GM21723 (cell line): ENCODE results near the gene ACY1.
"Not testable (repeated sequence)": the region's sequence is repeated elsewhere in the genome, so short reads cannot be mapped to it uniquely, and the experiment has no call there.

Experiments
- ATAC-seq: cut with Tn5 transposase; IDR thresholded peaks from one replicate; pipeline ENCODE4 v1.9.1; 2021; ENCODE audit warnings: mild to moderate bottlenecking, moderate library complexity; ENCODE audit not compliant: unreplicated experiment

ACY1 gene

GRCh38 chr3:51980253-51980652 lies 3.1 kb upstream of the ACY1 start:
- no peak for ATAC-seq

DNA sequence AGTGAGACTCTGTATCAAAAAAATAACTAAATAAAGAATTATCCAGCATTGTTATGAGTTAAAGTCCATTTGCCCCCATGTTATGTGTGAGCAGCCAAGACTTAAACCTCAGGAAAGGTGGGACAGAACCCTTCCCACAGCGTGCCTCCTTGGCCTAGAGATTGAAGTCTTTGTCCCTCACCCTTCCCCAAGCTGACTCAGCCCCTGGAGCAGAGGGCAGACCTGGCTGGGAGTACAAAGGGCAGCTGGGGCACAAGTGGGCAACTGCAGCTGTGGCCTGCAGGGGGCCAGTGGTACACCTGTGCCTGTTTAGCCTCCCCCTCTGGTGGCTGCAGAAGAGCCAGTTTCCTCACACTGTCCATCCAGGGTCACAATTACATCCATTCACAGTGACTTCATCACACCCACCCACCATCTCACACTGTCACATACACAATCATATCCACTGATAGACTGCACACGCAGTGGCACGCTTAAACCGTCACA lies 940 bp upstream of the ACY1 start:
- peak; percentile 47 for ATAC-seq

DNA sequence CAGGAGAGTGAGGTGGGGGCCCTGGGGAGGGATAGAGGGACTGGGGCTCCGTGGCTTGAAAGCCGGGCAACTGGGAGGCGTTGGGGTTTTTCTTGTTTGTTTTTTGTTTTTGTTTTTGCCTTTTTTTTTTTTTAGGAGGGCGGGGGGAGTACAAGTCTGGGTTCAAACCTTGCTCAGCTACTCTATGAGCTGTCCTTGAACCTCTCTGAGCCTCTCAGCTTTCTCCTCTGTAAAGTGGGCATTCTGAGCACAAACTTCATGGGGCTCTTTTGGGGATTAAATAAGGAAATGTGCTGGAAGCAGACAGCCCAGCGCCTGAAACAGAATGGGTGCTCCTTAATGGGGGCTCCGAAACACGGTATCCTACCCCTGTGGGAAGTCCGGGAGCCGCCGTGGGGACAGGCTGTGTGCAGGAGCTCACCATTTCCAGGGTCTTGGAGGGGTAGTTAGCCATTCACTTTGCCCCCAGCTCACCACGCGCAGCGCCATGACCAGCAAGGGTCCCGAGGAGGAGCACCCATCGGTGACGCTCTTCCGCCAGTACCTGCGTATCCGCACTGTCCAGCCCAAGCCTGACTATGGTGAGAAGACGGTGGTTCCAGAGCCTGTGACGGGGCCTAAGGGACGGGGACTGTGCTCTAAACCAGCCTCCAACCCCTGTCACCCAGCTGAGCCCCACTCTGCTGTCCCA lies 388 bp downstream of the ACY1 start:
- ATAC-seq: no peak

DNA sequence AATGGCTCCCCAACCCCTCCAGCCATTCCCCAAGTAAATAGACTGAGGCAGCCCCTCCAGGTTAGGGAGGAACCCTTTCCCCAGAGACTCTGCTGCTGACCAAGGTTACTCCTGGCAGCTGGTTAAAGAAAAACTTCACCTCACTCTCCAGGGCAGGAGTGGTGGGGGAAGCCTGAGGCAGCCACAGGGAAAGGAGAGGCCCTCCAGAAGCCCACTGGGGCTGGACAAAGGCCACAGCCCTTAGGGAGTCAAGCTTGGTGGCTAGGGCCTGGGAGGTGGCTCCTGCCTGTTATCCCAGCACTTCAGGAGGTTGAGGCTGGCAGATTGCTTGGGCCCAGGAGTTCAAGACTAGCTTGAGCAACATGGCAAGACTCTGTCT lies 923 bp downstream of the ACY1 start:
- ATAC-seq: no peak

DNA sequence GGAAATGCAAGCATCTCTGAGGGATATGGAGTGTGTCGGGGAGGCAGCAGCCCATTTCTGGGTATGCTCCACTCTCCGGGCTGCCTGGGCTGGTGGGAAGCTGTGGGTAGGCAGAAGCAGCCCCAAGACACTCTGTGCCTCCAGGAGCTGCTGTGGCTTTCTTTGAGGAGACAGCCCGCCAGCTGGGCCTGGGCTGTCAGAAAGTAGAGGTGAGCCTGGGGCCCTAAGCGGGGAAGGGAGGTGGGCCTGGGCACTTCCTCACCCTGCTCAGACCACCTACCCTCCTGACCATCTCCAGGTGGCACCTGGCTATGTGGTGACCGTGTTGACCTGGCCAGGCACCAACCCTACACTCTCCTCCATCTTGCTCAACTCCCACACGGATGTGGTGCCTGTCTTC lies 1.7 kb downstream of the ACY1 start:
- no peak for ATAC-seq

- no peak for ATAC-seq
These were observed 2.9 kb downstream of the ACY1 start for GRCh38 chr3:51986010-51986947.

DNA sequence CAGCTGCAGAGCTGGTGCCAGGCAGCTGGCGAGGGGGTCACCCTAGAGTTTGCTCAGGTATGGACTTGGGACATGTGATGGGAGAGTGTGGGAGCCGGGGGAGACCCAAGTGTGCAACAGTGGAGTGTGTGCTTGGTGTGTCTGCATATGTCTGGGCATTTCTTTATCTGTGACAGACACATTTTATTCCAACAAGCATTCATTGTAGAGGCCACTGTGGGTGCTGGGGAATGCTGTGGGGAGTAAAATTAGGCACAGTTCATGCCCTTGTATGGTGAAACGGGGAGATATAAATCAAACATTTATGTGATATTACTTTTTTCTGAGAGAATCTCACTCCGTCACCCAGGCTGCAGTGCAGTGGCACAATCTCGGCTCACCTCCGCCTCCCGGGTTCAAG lies 4.2 kb downstream of the ACY1 start:
- no peak for ATAC-seq

GRCh38 chr3:51988286-51989146 lies 5.2 kb downstream of the ACY1 start:
- ATAC-seq: no peak

GRCh38 chr3:51990501-51990971 lies 7.2 kb downstream of the ACY1 start:
- ATAC-seq: not testable (repeated sequence)

DNA sequence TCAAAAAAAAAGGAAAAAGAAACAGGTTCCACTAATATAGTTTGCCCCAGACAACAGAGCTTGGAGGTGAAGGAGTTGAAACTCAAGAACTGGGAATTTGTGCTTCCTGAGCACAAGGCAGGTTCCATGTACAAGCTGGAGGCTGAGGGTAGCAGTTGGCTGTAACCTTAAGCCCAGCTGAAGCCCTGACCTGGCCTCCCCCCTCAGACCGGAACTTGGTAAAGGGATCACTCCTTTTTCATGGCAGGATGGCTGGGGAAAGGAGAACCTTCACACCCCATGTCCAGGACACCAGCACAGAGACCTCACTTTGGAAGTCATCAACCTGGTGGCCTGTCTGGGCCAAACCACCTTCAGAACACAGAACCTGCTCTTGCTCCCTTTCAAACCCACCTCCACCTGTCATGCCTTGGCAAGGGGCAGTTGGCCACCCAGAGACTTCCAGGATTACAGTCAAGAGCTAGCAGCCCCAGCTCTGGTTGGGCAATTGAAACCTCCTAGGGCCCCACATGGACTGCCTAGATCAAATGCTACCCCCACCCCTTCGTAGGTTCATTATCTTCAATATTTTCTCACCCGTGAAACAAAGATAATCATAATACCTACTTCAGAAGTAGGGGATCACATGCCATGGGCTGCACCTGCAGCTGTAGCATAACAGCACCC lies 8.8 kb downstream of the ACY1 start:
- ATAC-seq: no peak

DNA sequence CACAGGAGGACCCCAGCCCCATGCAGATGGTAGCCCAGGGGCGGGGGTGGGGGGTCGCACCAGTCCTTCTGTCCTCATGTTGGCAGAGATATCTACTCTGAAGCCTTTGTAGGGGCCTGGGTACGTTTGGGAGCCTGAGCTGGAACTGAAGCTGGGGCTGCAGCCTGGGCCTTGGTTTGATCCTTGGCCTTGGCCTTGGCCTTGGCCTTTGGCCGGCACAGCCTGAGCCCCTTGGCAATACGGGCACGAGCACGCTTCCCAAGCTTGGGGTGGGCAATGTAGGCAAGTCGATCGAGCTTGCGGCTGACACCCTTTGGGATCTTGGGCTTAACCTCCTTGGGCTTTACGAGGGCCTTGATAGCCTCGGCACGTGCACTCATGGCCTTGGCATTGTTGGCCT lies 10.3 kb downstream of the ACY1 start:
- not testable (repeated sequence) for ATAC-seq

GRCh38 chr3:51994530-51994929 lies 11.2 kb downstream of the ACY1 start:
- ATAC-seq: no peak

DNA sequence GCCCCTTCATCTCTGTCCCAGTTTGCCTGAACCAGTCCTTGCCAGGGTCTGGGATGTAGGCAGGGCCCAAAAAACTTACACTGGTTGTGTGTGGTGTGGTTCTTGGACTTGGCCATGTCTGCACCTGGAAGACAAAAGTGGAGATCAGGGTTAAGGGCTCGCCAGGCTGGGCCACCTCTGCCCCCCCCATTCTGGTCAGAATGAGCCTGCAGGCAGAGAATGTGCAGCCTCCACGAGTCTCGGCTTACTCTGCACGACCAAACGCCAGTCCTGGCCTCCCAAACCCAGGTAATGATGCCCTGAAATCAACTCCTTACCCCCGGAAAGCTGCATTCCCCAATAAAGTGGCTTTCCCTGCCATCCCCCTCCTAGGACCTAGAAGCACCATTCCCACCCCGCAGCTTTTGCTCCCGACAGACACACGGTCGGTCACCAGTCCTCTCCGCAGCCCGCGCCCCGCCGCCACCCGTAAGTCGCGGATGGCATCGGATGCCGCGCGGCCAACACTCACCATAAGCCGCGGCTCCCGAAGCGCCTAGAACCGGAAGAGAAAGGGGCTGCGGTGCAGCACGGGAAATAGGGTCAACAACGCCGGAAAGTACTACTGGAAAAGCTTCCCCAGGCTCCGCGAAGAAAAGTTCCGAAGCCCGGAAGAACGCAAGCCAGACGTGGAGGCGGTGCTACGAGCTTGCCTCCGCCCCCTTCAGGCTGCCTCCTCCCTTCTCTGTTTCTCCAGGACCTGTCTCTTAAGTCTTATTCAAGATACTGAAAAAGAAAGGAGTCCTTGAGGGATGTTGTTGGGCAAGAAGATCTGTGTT lies 12.2 kb downstream of the ACY1 start, which contains the start of gene RPL29:
TSS of gene RPL29 (minus strand) at position 550 of the 818 bp plus-strand sequence. CDS start at position 116, 434 bp downstream.
- ATAC-seq: peak; percentile 87

GRCh38 chr3:51997172-51997571 lies 13.8 kb downstream of the ACY1 start:
- ATAC-seq: no peak

- no peak for ATAC-seq
These were observed 14.7 kb downstream of the ACY1 start for GRCh38 chr3:51997935-51998596.

- no peak for ATAC-seq
These were observed 15.4 kb downstream of the ACY1 start for GRCh38 chr3:51998774-51999173.

DNA sequence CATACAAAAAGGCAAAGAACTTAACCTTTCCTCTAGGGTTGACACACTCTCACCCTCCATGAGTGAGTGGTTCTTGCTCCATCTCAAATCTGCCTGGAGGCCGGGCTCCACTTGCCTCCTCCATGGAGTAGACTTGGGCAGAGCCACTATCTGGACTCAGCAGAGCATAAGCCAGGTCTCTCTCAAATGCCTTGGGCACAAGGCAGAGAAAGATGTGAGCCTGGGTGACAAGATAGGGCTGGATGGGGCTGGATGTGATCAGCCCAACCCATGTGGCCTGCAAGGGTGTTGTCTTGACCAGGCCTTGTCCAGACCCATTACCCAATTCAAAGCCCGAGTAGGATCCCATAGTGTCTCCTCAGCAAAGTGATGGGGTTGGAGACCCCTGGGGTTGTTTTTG lies 16.5 kb downstream of the ACY1 start:
- no peak for ATAC-seq

DNA sequence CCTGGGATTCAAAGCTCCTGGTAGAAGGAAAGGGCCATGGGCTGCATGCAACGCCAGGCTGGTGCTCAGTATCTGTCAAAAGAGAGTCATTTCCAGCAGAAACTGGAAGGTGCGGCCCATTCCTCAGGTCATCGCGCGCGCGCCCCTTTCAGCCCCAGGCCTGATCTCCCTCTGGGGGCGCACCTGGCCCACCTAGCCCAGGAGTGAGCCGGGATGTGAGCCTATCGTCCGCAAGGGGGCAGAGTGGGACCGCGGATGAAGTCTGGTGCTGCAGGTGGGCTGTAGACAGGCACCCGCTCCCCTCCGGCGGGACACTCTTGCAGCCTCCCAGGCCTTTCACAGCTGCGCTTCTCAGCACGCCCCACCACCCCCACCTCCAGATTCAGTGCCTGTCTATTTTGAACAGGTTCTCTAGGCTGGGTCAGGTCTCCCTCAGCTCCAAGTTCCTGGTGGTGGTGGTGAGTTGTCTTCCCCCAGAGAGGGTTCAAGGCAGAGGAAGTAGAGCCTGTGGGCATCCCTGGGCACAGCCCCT lies 18.2 kb downstream of the ACY1 start:
- ATAC-seq: peak; percentile 87

DNA sequence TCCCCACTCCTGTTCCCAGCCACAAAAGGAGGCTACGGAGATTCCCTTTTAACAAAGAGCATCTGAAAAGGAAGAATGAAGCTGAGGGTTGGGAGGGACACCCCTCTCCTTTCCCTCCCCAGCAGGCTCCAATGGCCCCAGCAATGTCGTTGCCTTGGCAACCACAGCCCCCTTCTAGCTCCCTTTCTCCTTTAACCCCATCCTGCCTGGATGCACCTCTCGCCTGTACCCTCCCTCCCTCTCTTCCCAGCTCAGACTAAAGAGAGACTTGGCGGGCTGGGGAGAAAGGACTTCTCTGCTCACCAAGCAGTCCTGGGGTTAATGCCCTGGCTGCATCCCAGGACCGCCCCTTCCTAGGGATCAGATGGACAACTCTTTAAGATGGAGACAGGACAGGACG lies 19.4 kb downstream of the ACY1 start:
- ATAC-seq: no peak
